ENCODE data around the gene PUS1. TPM values are rescaled to one million over a fixed set of nuclear protein-coding genes. Genes with fewer than 3 reads are reported as not detected.
A peak's percentile ranks its signal among the peaks of the same experiment; 100 is the strongest.

PUS1 gene
- total and polyA plus RNA-seq, 9 of the 15 experiments (the other 6 are each of a cell fraction or from before 2014, with no cell fraction given): 1.9 to 90.8 (median 30.0) TPM

DNA sequence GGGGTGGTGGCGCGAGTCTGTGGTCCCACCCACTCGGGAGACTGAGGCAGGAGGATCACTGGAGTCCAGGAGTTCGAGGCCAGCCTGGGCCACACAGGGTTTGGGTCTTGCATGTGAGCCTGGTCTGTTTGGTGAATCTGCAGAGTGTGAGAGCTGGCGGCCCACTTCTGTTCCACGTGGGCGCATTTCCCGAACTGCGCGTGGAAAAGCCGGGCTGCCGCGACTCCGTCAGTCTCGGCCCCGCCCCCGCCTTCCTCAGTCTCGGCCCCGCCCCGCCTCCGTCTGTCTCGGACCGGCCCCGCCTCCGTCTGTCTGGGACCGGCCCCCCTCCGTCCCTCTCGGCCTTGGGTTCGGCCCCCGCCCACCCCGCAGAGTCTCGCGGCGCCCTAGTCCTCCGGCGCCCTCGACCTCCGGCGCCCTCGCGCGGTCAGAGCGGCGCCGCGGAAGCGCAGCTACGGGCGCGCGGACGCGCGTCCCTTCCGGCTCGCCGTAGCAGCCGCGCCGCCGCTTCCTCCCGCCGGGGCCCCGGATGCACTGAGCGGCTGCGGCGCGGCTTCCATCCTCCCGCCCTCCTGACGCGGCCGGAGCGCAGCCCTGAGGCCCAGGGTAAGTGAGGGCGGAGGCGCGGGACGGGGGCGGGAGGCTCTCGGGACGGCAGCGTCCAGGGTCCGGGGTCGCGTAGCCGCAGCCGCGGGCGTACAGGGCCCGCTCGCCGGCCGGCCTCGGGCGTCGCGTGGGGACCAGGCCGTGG, 20.5 kb downstream of the PUS1 start, which contains the start of gene EP400 (continued):
- TF ChIP-seq RBM39 (optimal IDR thresholded peaks at IDR 0.05; ENCODE audit: low read depth, low read length): no peak
- TF ChIP-seq RCOR1 (IDR thresholded peaks at IDR 0.05; ENCODE audit: borderline replicate concordance in 1 of 2, low read depth in 2 of 2, low read length in 2 of 2): peak in 1 of 2 experiments; percentile 50; a peak in 1 of 4 replicates
- TF ChIP-seq FOXM1 (IDR thresholded peaks at IDR 0.05; ENCODE audit: low read depth): no peak
- TF ChIP-seq FOXM1 (CRISPR knock-in tag; IDR thresholded peaks at IDR 0.05; ENCODE audit: low read depth): peak; percentile 68; the same call in 1 of the 2 replicates
- no peak for TF ChIP-seq MECOM (CRISPR knock-in tag; IDR thresholded peaks at IDR 0.05)
- no peak for TF ChIP-seq ZNF224 (CRISPR knock-in tag; IDR thresholded peaks at IDR 0.05)
- TF ChIP-seq KLF13 (tag; IDR thresholded peaks at IDR 0.05; ENCODE audit: borderline replicate concordance, low read depth): no peak
- TF ChIP-seq, protein P1, sequence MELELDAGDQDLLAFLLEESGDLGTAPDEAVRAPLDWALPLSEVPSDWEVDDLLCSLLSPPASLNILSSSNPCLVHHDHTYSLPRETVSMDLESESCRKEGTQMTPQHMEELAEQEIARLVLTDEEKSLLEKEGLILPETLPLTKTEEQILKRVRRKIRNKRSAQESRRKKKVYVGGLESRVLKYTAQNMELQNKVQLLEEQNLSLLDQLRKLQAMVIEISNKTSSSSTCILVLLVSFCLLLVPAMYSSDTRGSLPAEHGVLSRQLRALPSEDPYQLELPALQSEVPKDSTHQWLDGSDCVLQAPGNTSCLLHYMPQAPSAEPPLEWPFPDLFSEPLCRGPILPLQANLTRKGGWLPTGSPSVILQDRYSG (tag; conservative IDR thresholded peaks at IDR 0.05; ENCODE audit: low read depth): no peak
- TF ChIP-seq ZNF384 (IDR thresholded peaks at IDR 0.05; ENCODE audit: low read depth, low read length): 0 out of 2 replicates have a peak, but pooled peaks have one; percentile 6
- TF ChIP-seq ZNF780A (CRISPR knock-in tag; IDR thresholded peaks at IDR 0.05): no peak
- TF ChIP-seq GATA2 (CRISPR knock-in tag; IDR thresholded peaks at IDR 0.05): no peak
- TF ChIP-seq, protein P2, sequence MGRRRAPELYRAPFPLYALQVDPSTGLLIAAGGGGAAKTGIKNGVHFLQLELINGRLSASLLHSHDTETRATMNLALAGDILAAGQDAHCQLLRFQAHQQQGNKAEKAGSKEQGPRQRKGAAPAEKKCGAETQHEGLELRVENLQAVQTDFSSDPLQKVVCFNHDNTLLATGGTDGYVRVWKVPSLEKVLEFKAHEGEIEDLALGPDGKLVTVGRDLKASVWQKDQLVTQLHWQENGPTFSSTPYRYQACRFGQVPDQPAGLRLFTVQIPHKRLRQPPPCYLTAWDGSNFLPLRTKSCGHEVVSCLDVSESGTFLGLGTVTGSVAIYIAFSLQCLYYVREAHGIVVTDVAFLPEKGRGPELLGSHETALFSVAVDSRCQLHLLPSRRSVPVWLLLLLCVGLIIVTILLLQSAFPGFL (CRISPR knock-in tag; IDR thresholded peaks at IDR 0.05): no peak
- TF ChIP-seq, protein P3, sequence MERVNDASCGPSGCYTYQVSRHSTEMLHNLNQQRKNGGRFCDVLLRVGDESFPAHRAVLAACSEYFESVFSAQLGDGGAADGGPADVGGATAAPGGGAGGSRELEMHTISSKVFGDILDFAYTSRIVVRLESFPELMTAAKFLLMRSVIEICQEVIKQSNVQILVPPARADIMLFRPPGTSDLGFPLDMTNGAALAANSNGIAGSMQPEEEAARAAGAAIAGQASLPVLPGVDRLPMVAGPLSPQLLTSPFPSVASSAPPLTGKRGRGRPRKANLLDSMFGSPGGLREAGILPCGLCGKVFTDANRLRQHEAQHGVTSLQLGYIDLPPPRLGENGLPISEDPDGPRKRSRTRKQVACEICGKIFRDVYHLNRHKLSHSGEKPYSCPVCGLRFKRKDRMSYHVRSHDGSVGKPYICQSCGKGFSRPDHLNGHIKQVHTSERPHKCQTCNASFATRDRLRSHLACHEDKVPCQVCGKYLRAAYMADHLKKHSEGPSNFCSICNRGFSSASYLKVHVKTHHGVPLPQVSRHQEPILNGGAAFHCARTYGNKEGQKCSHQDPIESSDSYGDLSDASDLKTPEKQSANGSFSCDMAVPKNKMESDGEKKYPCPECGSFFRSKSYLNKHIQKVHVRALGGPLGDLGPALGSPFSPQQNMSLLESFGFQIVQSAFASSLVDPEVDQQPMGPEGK (CRISPR knock-in tag; IDR thresholded peaks at IDR 0.05; ENCODE audit: borderline replicate concordance): no peak
- TF ChIP-seq NR2F6 (CRISPR knock-in tag; IDR thresholded peaks at IDR 0.05): no peak
- TF ChIP-seq FOXJ2 (tag; IDR thresholded peaks at IDR 0.05): no peak
- TF ChIP-seq, protein P4, sequence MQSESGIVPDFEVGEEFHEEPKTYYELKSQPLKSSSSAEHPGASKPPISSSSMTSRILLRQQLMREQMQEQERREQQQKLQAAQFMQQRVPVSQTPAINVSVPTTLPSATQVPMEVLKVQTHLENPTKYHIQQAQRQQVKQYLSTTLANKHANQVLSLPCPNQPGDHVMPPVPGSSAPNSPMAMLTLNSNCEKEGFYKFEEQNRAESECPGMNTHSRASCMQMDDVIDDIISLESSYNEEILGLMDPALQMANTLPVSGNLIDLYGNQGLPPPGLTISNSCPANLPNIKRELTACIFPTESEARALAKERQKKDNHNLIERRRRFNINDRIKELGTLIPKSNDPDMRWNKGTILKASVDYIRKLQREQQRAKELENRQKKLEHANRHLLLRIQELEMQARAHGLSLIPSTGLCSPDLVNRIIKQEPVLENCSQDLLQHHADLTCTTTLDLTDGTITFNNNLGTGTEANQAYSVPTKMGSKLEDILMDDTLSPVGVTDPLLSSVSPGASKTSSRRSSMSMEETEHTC (IDR thresholded peaks at IDR 0.05): no peak
- TF ChIP-seq HNRNPL (IDR thresholded peaks at IDR 0.05; ENCODE audit: low read depth, low read length): no peak
- TF ChIP-seq NFE2L1 (tag; IDR thresholded peaks at IDR 0.05; ENCODE audit: borderline replicate concordance, low read depth): no peak
- TF ChIP-seq, protein P5, sequence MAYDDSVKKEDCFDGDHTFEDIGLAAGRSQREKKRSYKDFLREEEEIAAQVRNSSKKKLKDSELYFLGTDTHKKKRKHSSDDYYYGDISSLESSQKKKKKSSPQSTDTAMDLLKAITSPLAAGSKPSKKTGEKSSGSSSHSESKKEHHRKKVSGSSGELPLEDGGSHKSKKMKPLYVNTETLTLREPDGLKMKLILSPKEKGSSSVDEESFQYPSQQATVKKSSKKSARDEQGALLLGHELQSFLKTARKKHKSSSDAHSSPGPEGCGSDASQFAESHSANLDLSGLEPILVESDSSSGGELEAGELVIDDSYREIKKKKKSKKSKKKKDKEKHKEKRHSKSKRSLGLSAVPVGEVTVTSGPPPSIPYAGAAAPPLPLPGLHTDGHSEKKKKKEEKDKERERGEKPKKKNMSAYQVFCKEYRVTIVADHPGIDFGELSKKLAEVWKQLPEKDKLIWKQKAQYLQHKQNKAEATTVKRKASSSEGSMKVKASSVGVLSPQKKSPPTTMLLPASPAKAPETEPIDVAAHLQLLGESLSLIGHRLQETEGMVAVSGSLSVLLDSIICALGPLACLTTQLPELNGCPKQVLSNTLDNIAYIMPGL (CRISPR knock-in tag; IDR thresholded peaks at IDR 0.05): peak; percentile 79; the same call in 1 of the 2 replicates
- TF ChIP-seq ESRRA (IDR thresholded peaks at IDR 0.05; ENCODE audit: borderline replicate concordance, low read depth): peak; percentile 85; the same call in 1 of the 2 replicates
